K562 (cell line): ENCODE results near the gene PDLIM7. TPM values are rescaled to one million over a fixed set of nuclear protein-coding genes. Genes with fewer than 3 reads are reported as not detected.
A peak's percentile ranks its signal among the peaks of the same experiment; 100 is the strongest.

Source experiments
- ADNP ChIP-seq: fragments of 200-800 bp; sonication (Bioruptor generic); IDR thresholded peaks from 2 replicates; pipeline ENCODE4 v1.6.1; 2016; ENCODE audit warnings: missing genetic modification characterization, missing compliant biosample characterization
- CREBBP ChIP-seq: IDR thresholded peaks from one replicate; pipeline ENCODE4 v1.6.1; 2012; ENCODE audit warnings: low read depth, mild to moderate bottlenecking, control low read depth, inconsistent platforms, low read length
- ETV1 ChIP-seq: fragments of 450-650 bp; conservative IDR thresholded peaks from 2 replicates; pipeline ENCODE4 v1.6.1; 2016; ENCODE audit warnings: missing genetic modification characterization, control low read depth, low read depth, missing compliant biosample characterization
- EZH2 ChIP-seq: IDR thresholded peaks from 2 replicates; pipeline ENCODE4 v1.6.1; 2012; ENCODE audit warnings: low read depth, mild to moderate bottlenecking, inconsistent platforms, low read length, borderline replicate concordance
- FOS ChIP-seq: IDR thresholded peaks from 3 replicates; pipeline ENCODE4 v1.6.1; 2011; ENCODE audit not compliant: insufficient read length; ENCODE audit errors: extremely low read depth
- MECOM ChIP-seq: fragments of 250-450 bp; sonication (Bioruptor Pico); IDR thresholded peaks from 2 replicates; pipeline ENCODE4 v1.8.0; 2022; ENCODE audit warnings: inconsistent platforms
- PTBP1 ChIP-seq: fragments of 200-400 bp; formaldehyde crosslinking; IDR thresholded peaks from 2 replicates; pipeline ENCODE4 v1.6.1; 2017; ENCODE audit warnings: low read depth, low read length
- SRF ChIP-seq, 2 experiments: fragments of 250-450, 450-650 bp in 1 of 2; sonication (Bioruptor Pico) in 1 of 2; sonication (generic) in 1 of 2; formaldehyde crosslinking; IDR thresholded peaks; 2 replicates each; pipeline versions ENCODE4 v1.5.0 to v1.5.1; 2020 to 2022; ENCODE audit warnings: mild to moderate bottlenecking in 1 of 2, missing genetic modification reagents in 1 of 2
- ZBTB17 ChIP-seq: fragments of 450-650 bp; formaldehyde crosslinking; IDR thresholded peaks from 2 replicates; pipeline ENCODE4 v1.4.0; 2020; ENCODE audit warnings: mild to moderate bottlenecking
- ZNF175 ChIP-seq: fragments of 200-800 bp; sonication (Bioruptor generic); IDR thresholded peaks from 2 replicates; pipeline ENCODE4 v1.6.1; 2016; ENCODE audit warnings: low read depth, mild to moderate bottlenecking, missing genetic modification characterization, missing compliant biosample characterization
- ZNF766 ChIP-seq: fragments of 200-800 bp; sonication (Bioruptor generic); conservative IDR thresholded peaks from 2 replicates; pipeline ENCODE4 v1.6.1; 2016; ENCODE audit warnings: missing genetic modification characterization, missing compliant biosample characterization
- polyA plus RNA-seq, 8 experiments: library from polyadenylated mRNA; depleted of rRNA in 4 of 8; stranded (reverse) in 5 of 8; unstranded in 3 of 8; fragments of >200 nt; fragmentation: Nextera tagmentation in 2 of 8; fragmentation: Illumina TruSeq in 1 of 8; extraction: Ambion mirVana in 2 of 8; extraction: Trizol in 1 of 8; gene quantifications; 2 replicates each; pipeline versions ENCODE4 v1.2.1 to v1.2.3, GENCODE V29; 2011 to 2014; ENCODE audit warnings: inconsistent platforms in 1 of 8, missing spikeins in 1 of 8
- total RNA-seq, 7 experiments: library from RNA; depleted of rRNA in 6 of 7; stranded (reverse); fragments of >200 nt in 6 of 7; fragmentation: Illumina TruSeq in 2 of 7; extraction: Trizol in 2 of 7; gene quantifications; 2 replicates each; pipeline versions ENCODE4 v1.2.1 to v1.2.3, GENCODE V29; 2011 to 2021; ENCODE audit warnings: low replicate concordance in 1 of 7
- TF ChIP-seq, protein P1 (sequence below): fragments of 250-450 bp; sonication (Bioruptor Pico); IDR thresholded peaks from 2 replicates; pipeline ENCODE4 v1.4.0; 2020; ENCODE audit warnings: borderline replicate concordance
- TF ChIP-seq, protein P2 (sequence below): fragments of 250-450 bp; sonication (Bioruptor Pico); IDR thresholded peaks from 2 replicates; pipeline ENCODE4 v1.8.0; 2021; ENCODE audit warnings: borderline replicate concordance, mild to moderate bottlenecking, moderate library complexity; ENCODE audit not compliant: poor library complexity, severe bottlenecking
- TF ChIP-seq, protein P3 (sequence below): fragments of 450-650 bp; IDR thresholded peaks from 2 replicates; pipeline ENCODE4 v1.6.1; 2016; ENCODE audit warnings: mild to moderate bottlenecking, moderate library complexity

Gene PDLIM7
- total and polyA plus RNA-seq, 9 of the 15 experiments (the other 6 are each of a cell fraction or from before 2014, with no cell fraction given), result 2.1 to 124 (median 32.6) TPM

DNA sequence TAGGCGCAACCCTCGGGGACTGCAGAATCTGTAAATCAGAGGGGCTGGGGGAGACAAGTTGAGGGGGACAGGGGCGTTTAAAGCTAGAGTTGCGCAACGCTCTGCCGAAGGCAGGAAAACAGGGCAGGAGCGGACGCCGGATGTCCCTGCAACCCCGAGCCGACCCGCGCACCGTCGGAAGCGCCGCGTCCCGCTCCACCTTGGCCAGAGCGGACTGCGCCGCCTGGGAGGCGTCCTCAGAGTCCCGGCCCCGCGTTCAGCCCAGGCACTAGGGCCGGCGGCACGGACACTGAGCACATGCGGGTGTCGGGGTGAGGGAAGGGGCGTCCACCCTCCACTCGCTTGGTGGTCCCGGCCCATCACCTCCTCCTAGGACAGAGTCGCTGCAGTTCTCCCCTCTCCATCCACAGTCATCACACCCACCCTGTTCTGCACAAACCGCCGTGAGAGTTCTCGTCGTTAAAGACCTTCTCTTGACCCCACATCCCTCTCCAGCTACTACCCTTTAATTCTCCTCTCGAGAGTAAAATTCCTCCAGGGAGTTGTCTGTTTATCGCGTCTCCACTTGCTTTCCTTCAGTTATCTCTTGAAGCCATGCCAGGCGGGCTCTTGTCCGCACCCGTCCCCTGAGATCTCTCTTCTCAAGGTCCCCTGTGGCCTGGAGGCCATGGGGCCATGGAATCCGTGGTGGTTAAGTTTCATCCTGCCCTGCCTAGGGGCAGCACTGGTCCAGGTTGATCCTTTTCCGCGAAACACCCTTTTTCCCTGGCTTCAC is 796 bp upstream of the PDLIM7 start (continued):
- no peak for TF ChIP-seq EZH2
- TF ChIP-seq ETV1 (tag), result peak; percentile 84
- TF ChIP-seq CREBBP, result no peak
- no peak for TF ChIP-seq SRF (CRISPR knock-in tag; IDR thresholded peaks at IDR 0.05)
- TF ChIP-seq, protein P1, sequence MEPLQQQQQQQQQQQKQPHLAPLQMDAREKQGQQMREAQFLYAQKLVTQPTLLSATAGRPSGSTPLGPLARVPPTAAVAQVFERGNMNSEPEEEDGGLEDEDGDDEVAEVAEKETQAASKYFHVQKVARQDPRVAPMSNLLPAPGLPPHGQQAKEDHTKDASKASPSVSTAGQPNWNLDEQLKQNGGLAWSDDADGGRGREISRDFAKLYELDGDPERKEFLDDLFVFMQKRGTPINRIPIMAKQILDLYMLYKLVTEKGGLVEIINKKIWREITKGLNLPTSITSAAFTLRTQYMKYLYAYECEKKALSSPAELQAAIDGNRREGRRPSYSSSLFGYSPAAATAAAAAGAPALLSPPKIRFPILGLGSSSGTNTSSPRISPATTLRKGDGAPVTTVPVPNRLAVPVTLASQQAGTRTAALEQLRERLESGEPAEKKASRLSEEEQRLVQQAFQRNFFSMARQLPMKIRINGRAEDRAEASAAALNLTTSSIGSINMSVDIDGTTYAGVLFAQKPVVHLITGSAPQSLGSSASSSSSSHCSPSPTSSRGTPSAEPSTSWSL (CRISPR knock-in tag), result no peak
- no peak for TF ChIP-seq ZNF175 (CRISPR knock-in tag)
- no peak for TF ChIP-seq ZNF766 (CRISPR knock-in tag)
- TF ChIP-seq MECOM (CRISPR knock-in tag), result no peak
- TF ChIP-seq, protein P2, sequence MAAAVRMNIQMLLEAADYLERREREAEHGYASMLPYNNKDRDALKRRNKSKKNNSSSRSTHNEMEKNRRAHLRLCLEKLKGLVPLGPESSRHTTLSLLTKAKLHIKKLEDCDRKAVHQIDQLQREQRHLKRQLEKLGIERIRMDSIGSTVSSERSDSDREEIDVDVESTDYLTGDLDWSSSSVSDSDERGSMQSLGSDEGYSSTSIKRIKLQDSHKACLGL (CRISPR knock-in tag), result no peak
- TF ChIP-seq PTBP1, result no peak
- TF ChIP-seq ZBTB17 (CRISPR knock-in tag), result no peak
- no peak for TF ChIP-seq ADNP (tag)
- TF ChIP-seq, protein P3, sequence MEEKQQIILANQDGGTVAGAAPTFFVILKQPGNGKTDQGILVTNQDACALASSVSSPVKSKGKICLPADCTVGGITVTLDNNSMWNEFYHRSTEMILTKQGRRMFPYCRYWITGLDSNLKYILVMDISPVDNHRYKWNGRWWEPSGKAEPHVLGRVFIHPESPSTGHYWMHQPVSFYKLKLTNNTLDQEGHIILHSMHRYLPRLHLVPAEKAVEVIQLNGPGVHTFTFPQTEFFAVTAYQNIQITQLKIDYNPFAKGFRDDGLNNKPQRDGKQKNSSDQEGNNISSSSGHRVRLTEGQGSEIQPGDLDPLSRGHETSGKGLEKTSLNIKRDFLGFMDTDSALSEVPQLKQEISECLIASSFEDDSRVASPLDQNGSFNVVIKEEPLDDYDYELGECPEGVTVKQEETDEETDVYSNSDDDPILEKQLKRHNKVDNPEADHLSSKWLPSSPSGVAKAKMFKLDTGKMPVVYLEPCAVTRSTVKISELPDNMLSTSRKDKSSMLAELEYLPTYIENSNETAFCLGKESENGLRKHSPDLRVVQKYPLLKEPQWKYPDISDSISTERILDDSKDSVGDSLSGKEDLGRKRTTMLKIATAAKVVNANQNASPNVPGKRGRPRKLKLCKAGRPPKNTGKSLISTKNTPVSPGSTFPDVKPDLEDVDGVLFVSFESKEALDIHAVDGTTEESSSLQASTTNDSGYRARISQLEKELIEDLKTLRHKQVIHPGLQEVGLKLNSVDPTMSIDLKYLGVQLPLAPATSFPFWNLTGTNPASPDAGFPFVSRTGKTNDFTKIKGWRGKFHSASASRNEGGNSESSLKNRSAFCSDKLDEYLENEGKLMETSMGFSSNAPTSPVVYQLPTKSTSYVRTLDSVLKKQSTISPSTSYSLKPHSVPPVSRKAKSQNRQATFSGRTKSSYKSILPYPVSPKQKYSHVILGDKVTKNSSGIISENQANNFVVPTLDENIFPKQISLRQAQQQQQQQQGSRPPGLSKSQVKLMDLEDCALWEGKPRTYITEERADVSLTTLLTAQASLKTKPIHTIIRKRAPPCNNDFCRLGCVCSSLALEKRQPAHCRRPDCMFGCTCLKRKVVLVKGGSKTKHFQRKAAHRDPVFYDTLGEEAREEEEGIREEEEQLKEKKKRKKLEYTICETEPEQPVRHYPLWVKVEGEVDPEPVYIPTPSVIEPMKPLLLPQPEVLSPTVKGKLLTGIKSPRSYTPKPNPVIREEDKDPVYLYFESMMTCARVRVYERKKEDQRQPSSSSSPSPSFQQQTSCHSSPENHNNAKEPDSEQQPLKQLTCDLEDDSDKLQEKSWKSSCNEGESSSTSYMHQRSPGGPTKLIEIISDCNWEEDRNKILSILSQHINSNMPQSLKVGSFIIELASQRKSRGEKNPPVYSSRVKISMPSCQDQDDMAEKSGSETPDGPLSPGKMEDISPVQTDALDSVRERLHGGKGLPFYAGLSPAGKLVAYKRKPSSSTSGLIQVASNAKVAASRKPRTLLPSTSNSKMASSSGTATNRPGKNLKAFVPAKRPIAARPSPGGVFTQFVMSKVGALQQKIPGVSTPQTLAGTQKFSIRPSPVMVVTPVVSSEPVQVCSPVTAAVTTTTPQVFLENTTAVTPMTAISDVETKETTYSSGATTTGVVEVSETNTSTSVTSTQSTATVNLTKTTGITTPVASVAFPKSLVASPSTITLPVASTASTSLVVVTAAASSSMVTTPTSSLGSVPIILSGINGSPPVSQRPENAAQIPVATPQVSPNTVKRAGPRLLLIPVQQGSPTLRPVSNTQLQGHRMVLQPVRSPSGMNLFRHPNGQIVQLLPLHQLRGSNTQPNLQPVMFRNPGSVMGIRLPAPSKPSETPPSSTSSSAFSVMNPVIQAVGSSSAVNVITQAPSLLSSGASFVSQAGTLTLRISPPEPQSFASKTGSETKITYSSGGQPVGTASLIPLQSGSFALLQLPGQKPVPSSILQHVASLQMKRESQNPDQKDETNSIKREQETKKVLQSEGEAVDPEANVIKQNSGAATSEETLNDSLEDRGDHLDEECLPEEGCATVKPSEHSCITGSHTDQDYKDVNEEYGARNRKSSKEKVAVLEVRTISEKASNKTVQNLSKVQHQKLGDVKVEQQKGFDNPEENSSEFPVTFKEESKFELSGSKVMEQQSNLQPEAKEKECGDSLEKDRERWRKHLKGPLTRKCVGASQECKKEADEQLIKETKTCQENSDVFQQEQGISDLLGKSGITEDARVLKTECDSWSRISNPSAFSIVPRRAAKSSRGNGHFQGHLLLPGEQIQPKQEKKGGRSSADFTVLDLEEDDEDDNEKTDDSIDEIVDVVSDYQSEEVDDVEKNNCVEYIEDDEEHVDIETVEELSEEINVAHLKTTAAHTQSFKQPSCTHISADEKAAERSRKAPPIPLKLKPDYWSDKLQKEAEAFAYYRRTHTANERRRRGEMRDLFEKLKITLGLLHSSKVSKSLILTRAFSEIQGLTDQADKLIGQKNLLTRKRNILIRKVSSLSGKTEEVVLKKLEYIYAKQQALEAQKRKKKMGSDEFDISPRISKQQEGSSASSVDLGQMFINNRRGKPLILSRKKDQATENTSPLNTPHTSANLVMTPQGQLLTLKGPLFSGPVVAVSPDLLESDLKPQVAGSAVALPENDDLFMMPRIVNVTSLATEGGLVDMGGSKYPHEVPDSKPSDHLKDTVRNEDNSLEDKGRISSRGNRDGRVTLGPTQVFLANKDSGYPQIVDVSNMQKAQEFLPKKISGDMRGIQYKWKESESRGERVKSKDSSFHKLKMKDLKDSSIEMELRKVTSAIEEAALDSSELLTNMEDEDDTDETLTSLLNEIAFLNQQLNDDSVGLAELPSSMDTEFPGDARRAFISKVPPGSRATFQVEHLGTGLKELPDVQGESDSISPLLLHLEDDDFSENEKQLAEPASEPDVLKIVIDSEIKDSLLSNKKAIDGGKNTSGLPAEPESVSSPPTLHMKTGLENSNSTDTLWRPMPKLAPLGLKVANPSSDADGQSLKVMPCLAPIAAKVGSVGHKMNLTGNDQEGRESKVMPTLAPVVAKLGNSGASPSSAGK, result no peak
- no peak for TF ChIP-seq FOS
